Transverse colon (tissue), 4 donors: ENCODE data around the gene SEC16A. TPM values are rescaled to one million over a fixed set of nuclear protein-coding genes. Genes with fewer than 3 reads are reported as not detected.

ENCODE experiments used
- DNase-seq: peaks from one replicate; pipeline ENCODE4 v3.0.0-alpha.2; 2019
- H3K27ac ChIP-seq, 4 donors: fragments of 200-600 bp; sonication (generic); 2 replicates each; pipeline ENCODE4 v1.5.1; 2016 to 2018; ENCODE audit warnings: inconsistent platforms in 4 of 4
- H3K27me3 ChIP-seq: fragments of 200-600 bp; sonication (generic); 2 replicates; pipeline ENCODE4 v1.5.1; 2017; ENCODE audit warnings: inconsistent platforms
- H3K36me3 ChIP-seq, 4 donors: fragments of 200-600 bp; sonication (generic); 2 replicates each; pipeline ENCODE4 v1.5.1; 2017 to 2019; ENCODE audit warnings: inconsistent platforms in 4 of 4
- H3K4me1 ChIP-seq, 4 donors: fragments of 200-600 bp; sonication (generic); 2 replicates each; pipeline ENCODE4 v1.5.1; 2017 to 2020; ENCODE audit warnings: inconsistent platforms in 4 of 4
- H3K4me3 ChIP-seq, 4 donors: fragments of 200-600 bp; sonication (generic); 1 replicate in 1 of 4; 2 replicates in 3 of 4; pipeline versions ENCODE4 v1.5.1 to v1.6.1; 2017 to 2019; ENCODE audit warnings: inconsistent platforms in 4 of 4
- H3K9me3 ChIP-seq, 2 donors: fragments of 200-600 bp; sonication (generic); 2 replicates each; pipeline ENCODE4 v1.5.1; 2017 to 2019; ENCODE audit warnings: inconsistent platforms in 2 of 2
- EP300 ChIP-seq: sonication (generic); formaldehyde crosslinking; IDR thresholded peaks from one replicate; pipeline ENCODE4 v1.6.1; 2017; ENCODE audit warnings: antibody characterized with exemption, low read depth
- POLR2A ChIP-seq: fragments of 450-650 bp; IDR thresholded peaks from one replicate; pipeline ENCODE4 v1.6.1; 2016; ENCODE audit warnings: antibody characterized with exemption, mild to moderate bottlenecking, moderate library complexity
- POLR2AphosphoS5 ChIP-seq, 3 donors: sonication (generic); formaldehyde crosslinking; IDR thresholded peaks; one replicate each; pipeline ENCODE4 v1.6.1; 2016; ENCODE audit warnings: antibody characterized with exemption in 3 of 3
- WGBS, 2 donors: methylation state at CpG; one replicate each; pipeline ENCODE4 v1.1.5; 2018; ENCODE audit warnings: low coverage in 1 of 2; 5-methylcytosine and 5-hydroxymethylcytosine counted together
- in situ Hi-C, 4 donors: fragments of 200-750 bp; cut with MboI; loops; one replicate each; pipeline versions ENCODE4 v1.15.0 to v1.15.1; 2017; ENCODE audit warnings: low sequenced_read_pairs in 3 of 4, low pct_ligation_motif_present in 1 of 4, low pct_unique_long_range_greater_than_20kb in 1 of 4
- intact Hi-C: fragments of 100-400 bp; cut with DNase I; formaldehyde crosslinking; loops from one replicate; pipeline ENCODE4 v1.15.1; 2023; ENCODE audit warnings: low total_unique reads
- total RNA-seq, 4 donors: library from RNA; depleted of rRNA; stranded (reverse); fragments of >200 nt; gene quantifications; one replicate each; pipeline ENCODE4 v1.1.0, GENCODE V29; 2016
- TF ChIP-seq, protein P1 (sequence below), 5 experiments: fragments of 200-600 bp in 3 of 5; fragments of 450-650 bp in 2 of 5; sonication (generic) in 3 of 5; IDR thresholded peaks; 1 replicate in 2 of 5; 2 replicates in 3 of 5; pipeline ENCODE4 v1.5.1; 2016 to 2017; ENCODE audit warnings: antibody characterized with exemption in 5 of 5, inconsistent platforms in 3 of 5, mild to moderate bottlenecking in 2 of 5, moderate library complexity in 1 of 5

Gene SEC16A
- total RNA-seq, 4 donors from 2014 or later, result 54.1 to 75.9 (median 65.8) TPM

DNA sequence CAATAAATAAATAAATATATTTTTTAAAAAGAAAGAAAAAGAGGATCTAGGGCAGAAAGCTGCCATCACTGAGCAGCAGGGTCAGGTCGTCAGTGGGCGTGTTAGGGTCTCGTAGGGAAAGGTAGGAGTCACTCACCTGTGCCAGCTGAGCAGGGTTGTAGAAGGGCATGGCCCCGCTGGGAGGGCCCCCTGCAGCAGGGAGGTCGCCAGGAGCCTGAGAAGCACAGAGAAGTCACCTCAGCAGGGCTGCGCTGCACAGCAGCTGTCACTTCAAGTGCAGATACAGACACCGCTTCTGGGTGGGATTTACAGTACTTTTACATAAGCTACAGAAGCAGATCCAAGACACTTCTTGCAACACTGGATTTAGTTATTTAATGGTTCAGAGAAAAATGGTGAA, 39.2 kb downstream of the SEC16A start:
- H3K4me3 ChIP-seq, result no peak overlapping the region
- TF ChIP-seq POLR2A, result no peak
- H3K4me1 ChIP-seq, result peaks cover 5 to 9% (median 8%) of the 10 kb centered on the region in 4 donors
- no peak overlapping the region for H3K27ac ChIP-seq
- H3K36me3 ChIP-seq, result peaks cover 0 to 56% (median 21%) of the 10 kb centered on the region in 4 donors
- 90 to 98% methylated on average over 6 to 7 of the region's 7 CpGs for WGBS, 2 donors
- H3K27me3 ChIP-seq, result no peaks in the 10 kb centered on the region
- no peak for DNase-seq
- H3K9me3 ChIP-seq, result no peaks in the 10 kb centered on the region
- intact Hi-C loops (no loop called here), in situ Hi-C loops (no loop called here)

DNA sequence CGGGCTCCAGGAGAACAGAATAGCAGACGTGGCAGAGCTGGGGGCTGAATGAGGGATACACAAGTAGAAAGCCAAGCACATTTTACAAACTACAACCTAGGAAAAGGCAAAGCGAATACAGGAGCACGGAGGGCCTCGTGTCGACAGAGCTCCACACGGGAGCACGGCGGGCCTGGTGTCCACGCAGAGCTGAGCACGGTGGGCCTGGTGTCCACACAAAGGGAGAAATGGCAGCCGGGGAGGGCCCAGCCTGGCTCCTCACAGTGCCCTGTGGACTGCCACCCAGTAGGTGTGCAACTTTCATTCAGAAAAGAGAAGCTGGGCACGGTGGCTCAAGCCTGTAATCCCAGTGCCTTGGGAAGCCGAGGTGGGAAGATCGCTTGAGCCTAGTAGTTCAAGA, 39.8 kb downstream of the SEC16A start:
- Histone ChIP-seq H3K4me1 (peaks cover 8 to 15% (median 14%) of the 10 kb centered on the region in 4 donors), H3K4me3 (no peak overlapping the region), H3K27me3 (no peaks in the 10 kb centered on the region), H3K9me3 (no peaks in the 10 kb centered on the region), H3K27ac (no peak overlapping the region), H3K36me3 (peaks cover 0 to 50% (median 20%) of the 10 kb centered on the region in 4 donors)
- TF ChIP-seq EP300, result no peak
- TF ChIP-seq, protein P1, sequence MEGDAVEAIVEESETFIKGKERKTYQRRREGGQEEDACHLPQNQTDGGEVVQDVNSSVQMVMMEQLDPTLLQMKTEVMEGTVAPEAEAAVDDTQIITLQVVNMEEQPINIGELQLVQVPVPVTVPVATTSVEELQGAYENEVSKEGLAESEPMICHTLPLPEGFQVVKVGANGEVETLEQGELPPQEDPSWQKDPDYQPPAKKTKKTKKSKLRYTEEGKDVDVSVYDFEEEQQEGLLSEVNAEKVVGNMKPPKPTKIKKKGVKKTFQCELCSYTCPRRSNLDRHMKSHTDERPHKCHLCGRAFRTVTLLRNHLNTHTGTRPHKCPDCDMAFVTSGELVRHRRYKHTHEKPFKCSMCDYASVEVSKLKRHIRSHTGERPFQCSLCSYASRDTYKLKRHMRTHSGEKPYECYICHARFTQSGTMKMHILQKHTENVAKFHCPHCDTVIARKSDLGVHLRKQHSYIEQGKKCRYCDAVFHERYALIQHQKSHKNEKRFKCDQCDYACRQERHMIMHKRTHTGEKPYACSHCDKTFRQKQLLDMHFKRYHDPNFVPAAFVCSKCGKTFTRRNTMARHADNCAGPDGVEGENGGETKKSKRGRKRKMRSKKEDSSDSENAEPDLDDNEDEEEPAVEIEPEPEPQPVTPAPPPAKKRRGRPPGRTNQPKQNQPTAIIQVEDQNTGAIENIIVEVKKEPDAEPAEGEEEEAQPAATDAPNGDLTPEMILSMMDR (IDR thresholded peaks at IDR 0.05), result no peak
- TF ChIP-seq POLR2A, result no peak
- no peak for TF ChIP-seq POLR2AphosphoS5 (IDR thresholded peaks at IDR 0.05)
- no peak for DNase-seq
- intact Hi-C loops, result no loop called here
- WGBS, 2 donors, result 91 to 96% methylated on average over 4 to 15 of the region's 15 CpGs
- in situ Hi-C loops, result no loop called here

DNA sequence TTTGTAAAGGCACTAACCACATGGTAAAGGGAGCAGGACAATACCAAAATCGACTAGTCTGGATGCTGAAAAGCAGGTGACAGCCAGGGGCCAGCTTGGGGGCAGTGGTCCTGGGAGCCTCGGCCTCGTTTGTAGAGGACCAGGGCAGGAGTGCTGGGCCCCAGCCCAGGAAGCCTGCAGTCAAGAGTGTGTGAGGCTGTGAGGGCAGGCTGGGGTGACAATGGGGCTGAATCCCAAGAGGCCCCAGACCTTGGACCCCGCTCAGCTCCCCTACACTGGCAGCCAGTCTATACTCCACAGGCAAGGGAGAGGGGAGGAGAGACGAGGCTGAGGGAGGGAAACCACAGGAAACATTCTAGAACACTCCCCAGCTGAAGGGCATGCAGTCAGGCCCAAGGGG, 40.6 kb downstream of the SEC16A start:
- intact Hi-C loops (no loop called here), in situ Hi-C loops (no loop called here)
- H3K36me3 ChIP-seq, result peaks cover 0 to 42% (median 16%) of the 10 kb centered on the region in 4 donors
- TF ChIP-seq, protein P1 (IDR thresholded peaks at IDR 0.05), result no peak
- TF ChIP-seq EP300, result no peak
- TF ChIP-seq POLR2AphosphoS5 (IDR thresholded peaks at IDR 0.05), result no peak
- no peak for TF ChIP-seq POLR2A
- H3K9me3 ChIP-seq, result no peaks in the 10 kb centered on the region
- H3K27me3 ChIP-seq, result no peaks in the 10 kb centered on the region
- H3K4me3 ChIP-seq, result no peak overlapping the region
- peaks cover 16 to 23% (median 22%) of the 10 kb centered on the region in 4 donors for H3K4me1 ChIP-seq
- H3K27ac ChIP-seq, result no peak overlapping the region
- 87% methylated on average over 5 of the region's 5 CpGs; no CpG with 5 or more reads in 1 of the 2 donors for WGBS, 2 donors
- no peak for DNase-seq

DNA sequence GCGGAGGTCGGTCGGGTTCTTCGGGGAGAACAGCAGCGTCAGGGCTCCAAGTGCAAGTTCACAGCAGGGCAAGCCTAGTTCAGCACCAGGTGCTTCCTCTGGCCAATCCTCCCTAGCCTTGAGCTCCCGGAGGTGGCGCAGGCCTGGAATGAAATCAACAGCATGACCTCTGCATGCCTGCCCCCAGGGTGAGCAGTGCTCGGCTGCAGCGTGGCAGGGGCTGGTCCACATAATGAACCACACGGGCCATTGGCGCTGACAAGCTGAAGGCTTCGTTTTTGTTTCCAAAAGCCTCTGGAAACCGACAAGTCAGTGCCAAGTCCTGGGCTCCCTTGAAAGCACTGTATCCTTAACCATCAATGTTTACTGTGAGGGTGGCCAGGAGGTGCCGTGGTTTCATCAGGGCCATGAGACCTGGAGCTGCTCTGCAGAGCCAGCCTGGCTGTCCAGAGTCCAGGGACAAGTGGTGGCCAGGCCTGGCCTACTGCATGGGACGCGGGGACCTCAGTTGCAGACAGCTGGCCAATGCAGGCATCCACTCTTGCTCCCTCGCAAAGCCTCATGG, 41.1 kb downstream of the SEC16A start:
- Histone ChIP-seq H3K9me3 (no peaks in the 10 kb centered on the region), H3K36me3 (peaks cover 0 to 37% (median 13%) of the 10 kb centered on the region in 4 donors), H3K27ac (no peak overlapping the region), H3K4me3 (no peak overlapping the region), H3K4me1 (peaks cover 20 to 28% (median 25%) of the 10 kb centered on the region in 4 donors), H3K27me3 (no peaks in the 10 kb centered on the region)
- 92% methylated on average over 10 of the region's 17 CpGs; no CpG with 5 or more reads in 1 of the 2 donors for WGBS, 2 donors
- in situ Hi-C loops (no loop called here), intact Hi-C loops (no loop called here)
- no peak for DNase-seq
- TF ChIP-seq POLR2AphosphoS5 (IDR thresholded peaks at IDR 0.05), result no peak
- TF ChIP-seq POLR2A, result no peak
- TF ChIP-seq, protein P1 (IDR thresholded peaks at IDR 0.05), result no peak
- no peak for TF ChIP-seq EP300
